Activated gamma-delta T cell treated with anti-CD3 and anti-CD28 coated beads, Interleukin-2, amount 50 U/mL, for 16 hours (primary cell): Measurements from ENCODE around the gene SNN.
A peak's percentile ranks its signal among the peaks of the same experiment; 100 is the strongest.

ENCODE experiments used
- DNase-seq: peaks from one replicate; pipeline ENCODE4 v3.0.0-alpha.2; 2020; ENCODE audit warnings: low read depth

SNN gene

GRCh38 chr16:11679941-11680911 lies 12.0 kb downstream of the SNN start:
- no peak for DNase-seq

- no peak for DNase-seq
These were observed 13.3 kb downstream of the SNN start for GRCh38 chr16:11681556-11681955.

- no peak for DNase-seq
These were observed 13.9 kb downstream of the SNN start for GRCh38 chr16:11681976-11682654.

- no peak for DNase-seq
These were observed 14.4 kb downstream of the SNN start for GRCh38 chr16:11682655-11683096.

- DNase-seq = no peak
These were observed 14.9 kb downstream of the SNN start for GRCh38 chr16:11683145-11683544.

GRCh38 chr16:11684231-11685025 lies 16.2 kb downstream of the SNN start:
- DNase-seq = no peak

- no peak for DNase-seq
These were observed 17.8 kb downstream of the SNN start for GRCh38 chr16:11685844-11686618.

GRCh38 chr16:11686713-11687380 lies 18.6 kb downstream of the SNN start:
- DNase-seq = no peak

- DNase-seq = no peak
These were observed 19.6 kb downstream of the SNN start for GRCh38 chr16:11687601-11688519.

GRCh38 chr16:11688520-11688886 lies 20.2 kb downstream of the SNN start:
- no peak for DNase-seq

- no peak for DNase-seq
These were observed 21.0 kb downstream of the SNN start for GRCh38 chr16:11689031-11689840.

GRCh38 chr16:11691235-11691634 lies 23.0 kb downstream of the SNN start:
- DNase-seq = no peak

- DNase-seq = no peak
These were observed 23.5 kb downstream of the SNN start for GRCh38 chr16:11691771-11692170.

- no peak for DNase-seq
These were observed 23.9 kb downstream of the SNN start for GRCh38 chr16:11692171-11692570.

- DNase-seq = no peak
These were observed 24.4 kb downstream of the SNN start for GRCh38 chr16:11692651-11693050.

GRCh38 chr16:11696266-11697012 lies 28.2 kb downstream of the SNN start:
- DNase-seq = no peak

GRCh38 chr16:11697319-11697718 lies 29.1 kb downstream of the SNN start:
- no peak for DNase-seq

- peak; percentile 11 for DNase-seq
These were observed 30.0 kb downstream of the SNN start for GRCh38 chr16:11698271-11698689.
